Neural cell (in vitro differentiated cells): ENCODE measurements around the gene POMP.

Experiments used
- CTCF ChIP-seq: fragments of 450-650 bp; IDR thresholded peaks from 2 replicates; pipeline ENCODE4 v1.5.1; 2014; ENCODE audit warnings: antibody characterized with exemption, mild to moderate bottlenecking, moderate library complexity; ENCODE audit not compliant: poor library complexity, severe bottlenecking
- EZH2 ChIP-seq: fragments of 200-600, 300-800 bp; shearing (Covaris generic), sonication (generic); IDR thresholded peaks from 2 replicates; pipeline ENCODE4 v1.6.1; 2014; ENCODE audit warnings: antibody characterized with exemption, low read length, borderline replicate concordance, mild to moderate bottlenecking; ENCODE audit not compliant: insufficient read depth, poor library complexity, severe bottlenecking
- RAD21 ChIP-seq: fragments of 450-650 bp; conservative IDR thresholded peaks from 2 replicates; pipeline ENCODE4 v1.6.1; 2014; ENCODE audit warnings: antibody characterized with exemption, mild to moderate bottlenecking, moderate library complexity
- SMC3 ChIP-seq: fragments of 450-650 bp; conservative IDR thresholded peaks from 2 replicates; pipeline ENCODE4 v1.6.1; 2014; ENCODE audit warnings: antibody characterized with exemption, mild to moderate bottlenecking, moderate library complexity; ENCODE audit not compliant: poor library complexity
- TAF1 ChIP-seq: IDR thresholded peaks from 2 replicates; pipeline ENCODE4 v1.6.1; 2012; ENCODE audit warnings: low read depth

GRCh38 chr13:28671126-28671792 is 12.3 kb downstream of the POMP start:
- TF ChIP-seq SMC3 (no peak), TAF1 (no peak), EZH2 (no peak), CTCF (no peak), RAD21 (no peak)
